ENCODE measurements around the gene SIL1. TPM values are rescaled to one million over a fixed set of nuclear protein-coding genes. Genes with fewer than 3 reads are reported as not detected.

SIL1 gene
- total RNA-seq, 4 donors from 2014 or later = 17.4 to 122 (median 58.3) TPM

GRCh38 chr5:138972230-138972629, 225.9 kb downstream of the SIL1 start:
- no peaks in the 10 kb centered on the region for H3K36me3 ChIP-seq
- H3K4me3 ChIP-seq = no peak overlapping the region
- no peak for TF ChIP-seq POLR2A (IDR thresholded peaks at IDR 0.05)
- TF ChIP-seq, protein P1, sequence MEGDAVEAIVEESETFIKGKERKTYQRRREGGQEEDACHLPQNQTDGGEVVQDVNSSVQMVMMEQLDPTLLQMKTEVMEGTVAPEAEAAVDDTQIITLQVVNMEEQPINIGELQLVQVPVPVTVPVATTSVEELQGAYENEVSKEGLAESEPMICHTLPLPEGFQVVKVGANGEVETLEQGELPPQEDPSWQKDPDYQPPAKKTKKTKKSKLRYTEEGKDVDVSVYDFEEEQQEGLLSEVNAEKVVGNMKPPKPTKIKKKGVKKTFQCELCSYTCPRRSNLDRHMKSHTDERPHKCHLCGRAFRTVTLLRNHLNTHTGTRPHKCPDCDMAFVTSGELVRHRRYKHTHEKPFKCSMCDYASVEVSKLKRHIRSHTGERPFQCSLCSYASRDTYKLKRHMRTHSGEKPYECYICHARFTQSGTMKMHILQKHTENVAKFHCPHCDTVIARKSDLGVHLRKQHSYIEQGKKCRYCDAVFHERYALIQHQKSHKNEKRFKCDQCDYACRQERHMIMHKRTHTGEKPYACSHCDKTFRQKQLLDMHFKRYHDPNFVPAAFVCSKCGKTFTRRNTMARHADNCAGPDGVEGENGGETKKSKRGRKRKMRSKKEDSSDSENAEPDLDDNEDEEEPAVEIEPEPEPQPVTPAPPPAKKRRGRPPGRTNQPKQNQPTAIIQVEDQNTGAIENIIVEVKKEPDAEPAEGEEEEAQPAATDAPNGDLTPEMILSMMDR (IDR thresholded peaks at IDR 0.05) = no peak
- peaks cover 5 to 9% of the 10 kb centered on the region in 2 donors for H3K4me1 ChIP-seq
- no peak for DNase-seq
- intact Hi-C loops (cut with DNase I; ENCODE audit: low total_unique reads) = no loop called here
- no peak overlapping the region for H3K27ac ChIP-seq
- no peaks in the 10 kb centered on the region for H3K9me3 ChIP-seq
- H3K27me3 ChIP-seq = no peaks in the 10 kb centered on the region

DNA sequence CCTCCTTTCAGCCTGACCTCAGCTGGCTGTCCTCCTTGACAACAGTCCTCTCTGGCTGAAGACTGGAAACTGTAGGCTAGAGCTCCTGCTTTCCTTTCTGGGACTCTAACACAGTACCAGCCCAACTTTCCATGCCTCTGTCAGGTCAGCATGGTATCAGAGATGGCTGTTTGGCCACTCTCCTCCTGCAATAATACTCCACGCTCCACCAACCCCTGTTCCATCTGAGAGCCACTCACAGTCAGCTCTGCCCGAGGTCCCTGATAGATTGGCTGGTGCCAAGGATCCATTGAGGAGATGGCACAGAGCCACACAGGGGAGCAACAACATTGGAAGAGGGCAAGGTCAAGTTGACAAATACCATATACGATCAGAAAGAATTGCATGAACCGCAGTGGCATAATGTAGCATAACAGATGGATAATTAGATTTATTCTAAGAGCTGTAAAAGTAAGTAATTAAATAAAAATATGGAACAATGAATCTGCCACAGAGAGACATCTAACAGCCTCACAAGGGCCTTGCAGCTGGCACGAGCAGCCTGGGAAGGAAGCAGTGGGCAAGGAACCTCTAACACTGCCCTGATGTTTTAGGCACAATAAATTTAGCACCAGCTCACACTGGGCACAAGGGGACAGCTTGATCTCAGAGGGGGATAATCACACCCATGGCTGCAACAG, 228.7 kb downstream of the SIL1 start:
- Histone ChIP-seq H3K4me3 (no peak overlapping the region), H3K27me3 (no peaks in the 10 kb centered on the region), H3K27ac (no peak overlapping the region), H3K4me1 (peaks cover 4 to 5% of the 10 kb centered on the region in 2 donors), H3K9me3 (no peaks in the 10 kb centered on the region), H3K36me3 (no peaks in the 10 kb centered on the region)
- no peak for DNase-seq
- TF ChIP-seq, protein P1 (IDR thresholded peaks at IDR 0.05) = no peak
- TF ChIP-seq POLR2A (IDR thresholded peaks at IDR 0.05) = no peak
- intact Hi-C loops (cut with DNase I; ENCODE audit: low total_unique reads) = no loop called here

- Histone ChIP-seq H3K27me3 (no peaks in the 10 kb centered on the region), H3K4me1 (no peaks in the 10 kb centered on the region), H3K27ac (no peak overlapping the region), H3K4me3 (no peak overlapping the region), H3K36me3 (no peaks in the 10 kb centered on the region), H3K9me3 (no peaks in the 10 kb centered on the region)
- intact Hi-C loops (cut with DNase I; ENCODE audit: low total_unique reads) = no loop called here
- TF ChIP-seq, protein P1 (IDR thresholded peaks at IDR 0.05) = no peak
- no peak for TF ChIP-seq POLR2A (IDR thresholded peaks at IDR 0.05)
- DNase-seq = no peak
Measured at GRCh38 chr5:138968601-138969000, 229.6 kb downstream of the SIL1 start.

DNA sequence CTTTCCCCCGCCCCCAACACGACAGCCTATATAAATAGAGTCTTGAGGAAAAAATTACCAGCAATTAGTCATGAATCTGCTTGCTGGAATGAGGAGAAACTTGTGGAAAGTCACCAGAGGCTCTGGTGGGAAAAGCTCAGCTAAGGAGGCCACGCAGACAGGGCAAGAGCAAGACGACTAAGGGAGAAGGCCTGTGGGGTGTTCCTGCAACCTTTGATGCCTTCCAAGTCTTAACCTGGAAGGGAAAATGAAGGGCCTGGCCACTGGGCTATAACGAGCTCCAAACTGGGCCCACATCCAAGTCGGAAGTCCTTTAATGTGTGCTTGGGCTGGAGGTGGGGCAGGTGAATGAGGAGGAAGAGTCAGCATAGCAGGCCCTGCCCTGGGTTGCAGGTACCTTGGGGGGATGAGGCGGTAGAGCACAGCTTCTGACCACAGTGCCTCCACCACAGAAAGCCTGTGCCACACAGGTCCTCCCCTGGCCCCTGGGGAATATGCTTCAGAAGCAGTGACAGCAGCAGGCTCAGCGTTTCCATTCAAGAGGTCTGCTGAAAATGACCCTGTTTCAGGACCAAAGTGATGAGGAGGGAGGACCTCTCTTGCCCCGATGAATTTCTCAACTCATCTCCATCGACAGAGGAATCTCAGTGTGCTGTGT, 230.2 kb downstream of the SIL1 start:
- TF ChIP-seq, protein P1 (IDR thresholded peaks at IDR 0.05) = no peak
- TF ChIP-seq POLR2A (IDR thresholded peaks at IDR 0.05) = no peak
- Histone ChIP-seq H3K9me3 (no peaks in the 10 kb centered on the region), H3K27me3 (no peaks in the 10 kb centered on the region), H3K4me3 (no peak overlapping the region), H3K36me3 (no peaks in the 10 kb centered on the region), H3K4me1 (no peaks in the 10 kb centered on the region), H3K27ac (no peak overlapping the region)
- intact Hi-C loops (cut with DNase I; ENCODE audit: low total_unique reads) = no loop called here
- DNase-seq = no peak

DNA sequence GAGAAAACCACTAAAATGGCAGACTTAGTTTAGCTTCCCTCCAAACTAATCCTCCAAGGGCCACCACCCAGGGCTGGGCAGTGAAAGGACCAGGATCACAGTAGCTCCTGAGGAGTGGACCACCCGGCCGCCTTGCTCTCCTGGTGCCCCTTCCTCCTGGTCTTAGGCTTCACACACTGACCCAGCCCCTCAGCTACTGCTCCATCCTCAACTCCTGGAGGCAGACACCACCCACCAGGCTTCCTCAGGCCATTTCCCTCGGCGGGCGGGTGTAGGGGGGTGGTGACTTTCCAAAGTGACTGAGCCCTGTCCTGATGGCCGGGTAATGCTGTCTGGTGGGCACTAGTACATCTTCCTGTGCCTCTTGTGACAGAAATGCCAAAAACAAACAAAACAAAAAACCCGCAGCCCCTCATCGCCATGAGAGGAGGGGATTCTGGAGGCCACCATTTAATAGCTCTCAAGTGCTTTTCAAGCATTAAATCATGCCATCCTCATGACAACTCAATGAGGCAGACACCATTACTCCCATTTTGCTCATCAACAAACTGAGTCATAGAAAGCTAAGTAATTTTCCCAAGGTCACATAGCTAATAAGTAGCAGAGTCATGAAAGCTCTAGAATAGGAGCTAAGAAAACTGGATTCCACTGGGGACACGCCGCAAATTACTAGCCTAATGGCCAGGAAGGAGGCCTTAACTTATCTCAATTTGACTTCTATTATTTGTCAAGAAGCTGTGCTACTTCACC, 231.8 kb downstream of the SIL1 start:
- Histone ChIP-seq H3K4me1 (no peaks in the 10 kb centered on the region), H3K36me3 (no peaks in the 10 kb centered on the region), H3K9me3 (no peaks in the 10 kb centered on the region), H3K4me3 (no peak overlapping the region), H3K27me3 (no peaks in the 10 kb centered on the region), H3K27ac (no peak overlapping the region)
- intact Hi-C loops (cut with DNase I; ENCODE audit: low total_unique reads) = no loop called here
- DNase-seq = no peak
- TF ChIP-seq POLR2A (IDR thresholded peaks at IDR 0.05) = no peak

Measured in uterus (tissue), 4 donors.